Astrocyte (in vitro differentiated cells and primary cell): ENCODE data around the gene XRN2. TPM values are rescaled to one million over a fixed set of nuclear protein-coding genes. Genes with fewer than 3 reads are reported as not detected.

Experiments
- DNase-seq: peaks from one replicate; pipeline ENCODE4 v3.0.0-alpha.2; 2010; ENCODE audit warnings: low read depth
- FAIRE-seq: peaks from 2 replicates; lab custom pipeline; 2011; peaks lifted over from hg19 to GRCh38; lab: Jason Lieb, UNC
- H2AFZ ChIP-seq: 2 replicates; pipeline ENCODE4 v1.6.0; 2012; ENCODE audit warnings: low read depth, low read length, inconsistent platforms
- H3K27ac ChIP-seq: 2 replicates; pipeline ENCODE4 v1.5.1; 2011; ENCODE audit warnings: low read depth, low read length, inconsistent platforms
- H3K27me3 ChIP-seq: 2 replicates; pipeline ENCODE4 v1.6.0; 2011; ENCODE audit warnings: low read length, inconsistent platforms; ENCODE audit not compliant: insufficient read depth
- H3K36me3 ChIP-seq: 2 replicates; pipeline ENCODE4 v1.5.1; 2011; ENCODE audit warnings: low read length, inconsistent platforms; ENCODE audit not compliant: insufficient read depth
- H3K4me1 ChIP-seq: 2 replicates; pipeline ENCODE4 v1.5.1; 2011; ENCODE audit warnings: low read length, inconsistent platforms; ENCODE audit not compliant: insufficient read depth
- H3K4me2 ChIP-seq: 2 replicates; pipeline ENCODE4 v1.6.0; 2012; ENCODE audit warnings: low read length, inconsistent platforms
- H3K4me3 ChIP-seq: 2 replicates; pipeline ENCODE4 v1.5.1; 2011; ENCODE audit warnings: low read depth, mild to moderate bottlenecking, low read length, inconsistent platforms; ENCODE audit not compliant: insufficient read depth
- H3K79me2 ChIP-seq: 2 replicates; pipeline ENCODE4 v1.6.0; 2012; ENCODE audit warnings: mild to moderate bottlenecking, low read length, inconsistent platforms; ENCODE audit not compliant: insufficient read depth
- H3K9ac ChIP-seq: 2 replicates; pipeline ENCODE4 v1.6.0; 2012; ENCODE audit warnings: mild to moderate bottlenecking, low read length, inconsistent platforms
- H3K9me3 ChIP-seq: 2 replicates; pipeline ENCODE4 v1.5.1; 2012; ENCODE audit warnings: low read depth, mild to moderate bottlenecking, low read length, inconsistent platforms; ENCODE audit not compliant: insufficient read depth
- H4K20me1 ChIP-seq: 2 replicates; pipeline ENCODE4 v1.6.0; 2012; ENCODE audit warnings: low read length, inconsistent platforms; ENCODE audit not compliant: insufficient read depth
- H3K27ac Mint-ChIP-seq: one replicate; pipeline ENCODE4 v1.8.0; 2021; ENCODE audit warnings: mild to moderate bottlenecking, mixed read lengths; ENCODE audit not compliant: unreplicated experiment
- H3K27me3 Mint-ChIP-seq: one replicate; pipeline ENCODE4 v1.8.0; 2021; ENCODE audit warnings: low read depth, mixed read lengths; ENCODE audit not compliant: unreplicated experiment
- H3K36me3 Mint-ChIP-seq: one replicate; pipeline ENCODE4 v1.8.0; 2021; ENCODE audit warnings: low read depth, mixed read lengths; ENCODE audit not compliant: unreplicated experiment
- H3K4me1 Mint-ChIP-seq: one replicate; pipeline ENCODE4 v1.8.0; 2021; ENCODE audit warnings: low read depth, mixed read lengths; ENCODE audit not compliant: unreplicated experiment
- H3K4me3 Mint-ChIP-seq: one replicate; pipeline ENCODE4 v1.8.0; 2021; ENCODE audit warnings: mild to moderate bottlenecking, moderate library complexity, mixed read lengths; ENCODE audit not compliant: unreplicated experiment
- H3K9me3 Mint-ChIP-seq: one replicate; pipeline ENCODE4 v1.8.0; 2021; ENCODE audit warnings: mild to moderate bottlenecking, mixed read lengths; ENCODE audit not compliant: unreplicated experiment
- CTCF ChIP-seq: IDR thresholded peaks from 2 replicates; pipeline ENCODE4 v1.5.1; 2011; ENCODE audit warnings: low read depth, mild to moderate bottlenecking, inconsistent platforms, low read length, moderate library complexity; ENCODE audit not compliant: insufficient read depth
- EZH2 ChIP-seq: IDR thresholded peaks from 2 replicates; pipeline ENCODE4 v1.6.1; 2012; ENCODE audit warnings: mild to moderate bottlenecking, low read length, inconsistent platforms; ENCODE audit not compliant: insufficient read depth
- total RNA-seq: library from RNA; stranded (reverse); gene quantifications from 2 replicates; pipeline ENCODE4 v1.2.1, GENCODE V29; 2021

Gene XRN2
- total RNA-seq, 1 donor from 2014 or later = 74.5 TPM

DNA sequence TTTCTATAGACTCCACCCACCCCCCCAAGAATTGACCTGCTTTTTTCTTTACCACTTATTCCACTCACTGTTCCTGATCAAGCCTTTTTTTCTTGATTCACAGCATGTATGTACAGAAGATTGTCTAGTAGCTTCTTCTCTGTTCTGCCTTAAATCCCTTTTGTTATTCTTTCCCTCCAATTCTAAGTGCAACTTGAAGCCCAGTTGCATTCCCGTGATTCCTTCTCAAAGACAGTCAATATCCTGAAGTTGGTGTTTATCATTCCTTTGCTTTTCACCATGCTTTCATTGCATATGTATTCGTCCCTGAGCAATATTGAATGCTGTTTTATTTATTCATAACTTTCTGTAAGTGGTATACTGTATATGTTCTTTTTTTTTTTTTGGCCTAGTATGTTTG lies 21.0 kb downstream of the XRN2 start:
- Mint-ChIP-seq H3K27ac (no peak overlapping the region), H3K27me3 (no peaks in the 10 kb centered on the region), H3K4me1 (peaks cover 26% of the 10 kb centered on the region), H3K9me3 (peaks cover 2% of the 10 kb centered on the region), H3K4me3 (no peak overlapping the region), H3K36me3 (no peaks in the 10 kb centered on the region)
- Histone ChIP-seq H3K9ac (no peak overlapping the region), H3K27me3 (no peaks in the 10 kb centered on the region), H4K20me1 (peaks cover 89% of the 10 kb centered on the region), H3K4me3 (no peak overlapping the region), H3K4me2 (peak overlapping the region; percentile 11), H3K36me3 (peaks cover 2% of the 10 kb centered on the region), H3K9me3 (no peaks in the 10 kb centered on the region), H3K4me1 (peaks cover 6% of the 10 kb centered on the region), H3K27ac (no peak overlapping the region), H3K79me2 (peaks cover 100% of the 10 kb centered on the region), H2AFZ (no peak overlapping the region)
- DNase-seq (no peak), FAIRE-seq (no peak)
- TF ChIP-seq CTCF (no peak), EZH2 (no peak)

- no peak overlapping the region for H2AFZ ChIP-seq
- Mint-ChIP-seq H3K36me3 (no peaks in the 10 kb centered on the region), H3K27me3 (no peaks in the 10 kb centered on the region), H3K4me1 (peaks cover 26% of the 10 kb centered on the region), H3K27ac (no peak overlapping the region), H3K9me3 (peaks cover 2% of the 10 kb centered on the region), H3K4me3 (no peak overlapping the region)
- H3K4me3 ChIP-seq = no peak overlapping the region
- H3K4me1 ChIP-seq = peaks cover 6% of the 10 kb centered on the region
- peaks cover 84% of the 10 kb centered on the region for H4K20me1 ChIP-seq
- no peaks in the 10 kb centered on the region for H3K27me3 ChIP-seq
- peaks cover 3% of the 10 kb centered on the region for H3K36me3 ChIP-seq
- DNase-seq (no peak), FAIRE-seq (no peak)
- H3K9me3 ChIP-seq = no peaks in the 10 kb centered on the region
- no peak for TF ChIP-seq CTCF
- no peak for TF ChIP-seq EZH2
- no peak overlapping the region for H3K9ac ChIP-seq
- no peak overlapping the region for H3K27ac ChIP-seq
- H3K4me2 ChIP-seq = no peak overlapping the region
- peaks cover 95% of the 10 kb centered on the region for H3K79me2 ChIP-seq
Measured at GRCh38 chr20:21325296-21325695, 22.2 kb downstream of the XRN2 start.

- DNase-seq (no peak), FAIRE-seq (no peak)
- no peak overlapping the region for H3K4me3 Mint-ChIP-seq
- H3K4me1 Mint-ChIP-seq = peaks cover 26% of the 10 kb centered on the region
- Histone ChIP-seq H2AFZ (no peak overlapping the region), H3K4me2 (no peak overlapping the region), H3K36me3 (peaks cover 8% of the 10 kb centered on the region), H3K27me3 (no peaks in the 10 kb centered on the region), H3K9ac (no peak overlapping the region), H4K20me1 (peaks cover 74% of the 10 kb centered on the region), H3K9me3 (no peaks in the 10 kb centered on the region), H3K4me1 (peaks cover 6% of the 10 kb centered on the region), H3K27ac (no peak overlapping the region), H3K79me2 (peaks cover 89% of the 10 kb centered on the region), H3K4me3 (no peak overlapping the region)
- TF ChIP-seq EZH2 (no peak), CTCF (no peak)
- peaks cover 2% of the 10 kb centered on the region for H3K9me3 Mint-ChIP-seq
- no peak overlapping the region for H3K27ac Mint-ChIP-seq
- H3K27me3 Mint-ChIP-seq = no peaks in the 10 kb centered on the region
- H3K36me3 Mint-ChIP-seq = peaks cover 1% of the 10 kb centered on the region
Measured at GRCh38 chr20:21326700-21327099, 23.6 kb downstream of the XRN2 start.
